ENCODE measurements around the gene ZNF846. TPM values are rescaled to one million over a fixed set of nuclear protein-coding genes. Genes with fewer than 3 reads are reported as not detected.
A peak's percentile ranks its signal among the peaks of the same experiment; 100 is the strongest.

ZNF846 gene
- total RNA-seq, 1 experiment from 2014 or later = 10.2 TPM

DNA sequence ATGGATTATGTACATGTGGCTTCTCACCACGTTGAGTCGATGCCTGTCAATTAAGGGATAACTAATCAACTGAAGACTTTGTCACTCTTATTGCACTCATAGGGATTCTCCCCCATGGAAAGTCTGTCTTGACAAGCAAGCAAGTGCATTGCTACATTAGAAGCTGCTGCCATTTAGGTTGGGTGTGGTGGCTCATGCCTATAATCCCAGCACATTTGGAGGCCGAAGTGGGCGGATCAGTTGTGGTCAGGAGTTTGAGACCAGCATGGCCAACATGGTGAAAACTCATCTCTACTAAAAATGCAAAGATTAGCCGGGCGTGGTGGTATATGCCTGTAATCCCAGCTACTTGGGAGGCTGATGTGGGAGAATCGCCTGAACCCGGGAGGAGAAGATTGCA is 18.3 kb upstream of the ZNF846 start:
- Histone ChIP-seq H3K36me3 (ENCODE audit: control insufficient read depth, insufficient read depth, low read length) (no peaks in the 10 kb centered on the region), H3K4me3 (ENCODE audit: low read depth in 2 of 2, low read length in 2 of 2) (no peak overlapping the region), H3K27ac (ENCODE audit: low read length) (no peak overlapping the region), H3K27me3 (ENCODE audit: control insufficient read depth, insufficient read depth, low read length) (no peaks in the 10 kb centered on the region), H3K9me3 (ENCODE audit: control insufficient read depth, insufficient read depth, low read depth, low read length) (no peaks in the 10 kb centered on the region), H3K4me1 (ENCODE audit: control insufficient read depth, insufficient read depth, low read length) (peaks cover 7% of the 10 kb centered on the region; the same call in 1 of the 2 replicates)
- TF ChIP-seq SIN3A (IDR thresholded peaks at IDR 0.05; ENCODE audit: borderline replicate concordance, insufficient read depth, low read depth, low read length) (no peak), TCF7L2 (IDR thresholded peaks at IDR 0.05; ENCODE audit: low read depth, low read length) (no peak), POLR2AphosphoS5 (IDR thresholded peaks at IDR 0.05; ENCODE audit: low read depth, low read length) (no peak)
- TF ChIP-seq, protein P1, sequence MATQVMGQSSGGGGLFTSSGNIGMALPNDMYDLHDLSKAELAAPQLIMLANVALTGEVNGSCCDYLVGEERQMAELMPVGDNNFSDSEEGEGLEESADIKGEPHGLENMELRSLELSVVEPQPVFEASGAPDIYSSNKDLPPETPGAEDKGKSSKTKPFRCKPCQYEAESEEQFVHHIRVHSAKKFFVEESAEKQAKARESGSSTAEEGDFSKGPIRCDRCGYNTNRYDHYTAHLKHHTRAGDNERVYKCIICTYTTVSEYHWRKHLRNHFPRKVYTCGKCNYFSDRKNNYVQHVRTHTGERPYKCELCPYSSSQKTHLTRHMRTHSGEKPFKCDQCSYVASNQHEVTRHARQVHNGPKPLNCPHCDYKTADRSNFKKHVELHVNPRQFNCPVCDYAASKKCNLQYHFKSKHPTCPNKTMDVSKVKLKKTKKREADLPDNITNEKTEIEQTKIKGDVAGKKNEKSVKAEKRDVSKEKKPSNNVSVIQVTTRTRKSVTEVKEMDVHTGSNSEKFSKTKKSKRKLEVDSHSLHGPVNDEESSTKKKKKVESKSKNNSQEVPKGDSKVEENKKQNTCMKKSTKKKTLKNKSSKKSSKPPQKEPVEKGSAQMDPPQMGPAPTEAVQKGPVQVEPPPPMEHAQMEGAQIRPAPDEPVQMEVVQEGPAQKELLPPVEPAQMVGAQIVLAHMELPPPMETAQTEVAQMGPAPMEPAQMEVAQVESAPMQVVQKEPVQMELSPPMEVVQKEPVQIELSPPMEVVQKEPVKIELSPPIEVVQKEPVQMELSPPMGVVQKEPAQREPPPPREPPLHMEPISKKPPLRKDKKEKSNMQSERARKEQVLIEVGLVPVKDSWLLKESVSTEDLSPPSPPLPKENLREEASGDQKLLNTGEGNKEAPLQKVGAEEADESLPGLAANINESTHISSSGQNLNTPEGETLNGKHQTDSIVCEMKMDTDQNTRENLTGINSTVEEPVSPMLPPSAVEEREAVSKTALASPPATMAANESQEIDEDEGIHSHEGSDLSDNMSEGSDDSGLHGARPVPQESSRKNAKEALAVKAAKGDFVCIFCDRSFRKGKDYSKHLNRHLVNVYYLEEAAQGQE (IDR thresholded peaks at IDR 0.05; ENCODE audit: insufficient read depth in 1 of 2, low read depth in 2 of 2, low read length in 1 of 2) = no peak
- TF ChIP-seq, protein P2, sequence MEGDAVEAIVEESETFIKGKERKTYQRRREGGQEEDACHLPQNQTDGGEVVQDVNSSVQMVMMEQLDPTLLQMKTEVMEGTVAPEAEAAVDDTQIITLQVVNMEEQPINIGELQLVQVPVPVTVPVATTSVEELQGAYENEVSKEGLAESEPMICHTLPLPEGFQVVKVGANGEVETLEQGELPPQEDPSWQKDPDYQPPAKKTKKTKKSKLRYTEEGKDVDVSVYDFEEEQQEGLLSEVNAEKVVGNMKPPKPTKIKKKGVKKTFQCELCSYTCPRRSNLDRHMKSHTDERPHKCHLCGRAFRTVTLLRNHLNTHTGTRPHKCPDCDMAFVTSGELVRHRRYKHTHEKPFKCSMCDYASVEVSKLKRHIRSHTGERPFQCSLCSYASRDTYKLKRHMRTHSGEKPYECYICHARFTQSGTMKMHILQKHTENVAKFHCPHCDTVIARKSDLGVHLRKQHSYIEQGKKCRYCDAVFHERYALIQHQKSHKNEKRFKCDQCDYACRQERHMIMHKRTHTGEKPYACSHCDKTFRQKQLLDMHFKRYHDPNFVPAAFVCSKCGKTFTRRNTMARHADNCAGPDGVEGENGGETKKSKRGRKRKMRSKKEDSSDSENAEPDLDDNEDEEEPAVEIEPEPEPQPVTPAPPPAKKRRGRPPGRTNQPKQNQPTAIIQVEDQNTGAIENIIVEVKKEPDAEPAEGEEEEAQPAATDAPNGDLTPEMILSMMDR (IDR thresholded peaks at IDR 0.05) = no peak
- in situ Hi-C loops (cut with HindIII; ENCODE audit: low pct_unique_long_range_greater_than_20kb, low sequenced_read_pairs) = no loop called here
- no TSS peak for BruUV-seq (replicated peaks)
- DNase-seq (ENCODE audit: low read depth, low spot score) (no peak), ATAC-seq (no peak)
- intact Hi-C loops (cut with micrococcal nuclease; ENCODE audit: unreplicated experiment) = no loop called here
- POLR2A ChIA-PET = no interaction called here
- CTCF ChIA-PET = no interaction called here

DNA sequence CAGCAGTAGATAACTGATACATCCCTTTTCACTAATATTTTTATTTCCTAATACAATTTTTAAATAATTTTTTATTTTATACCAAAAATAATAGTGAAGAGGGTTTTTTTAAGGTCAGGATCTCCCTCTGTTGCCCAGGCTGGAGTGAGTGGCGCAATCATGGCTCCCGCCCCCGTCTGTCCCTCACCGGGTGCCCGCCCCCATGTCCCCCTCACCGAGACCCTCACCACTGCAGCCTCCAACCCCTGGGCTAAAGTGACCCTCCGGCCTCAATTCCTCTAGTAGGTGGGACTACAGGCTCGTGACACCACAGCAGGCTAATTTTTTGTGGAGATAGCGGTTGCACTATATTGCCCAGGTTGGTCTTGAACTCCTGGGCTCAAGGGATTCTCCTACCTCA is 17.8 kb upstream of the ZNF846 start:
- Histone ChIP-seq H3K27ac (ENCODE audit: low read length) (peak overlapping the region; percentile 82), H3K9me3 (ENCODE audit: control insufficient read depth, insufficient read depth, low read depth, low read length) (no peaks in the 10 kb centered on the region), H3K36me3 (ENCODE audit: control insufficient read depth, insufficient read depth, low read length) (no peaks in the 10 kb centered on the region), H3K27me3 (ENCODE audit: control insufficient read depth, insufficient read depth, low read length) (no peaks in the 10 kb centered on the region), H3K4me3 (ENCODE audit: low read depth in 2 of 2, low read length in 2 of 2) (peak overlapping the region; percentile 61 to 66), H3K4me1 (ENCODE audit: control insufficient read depth, insufficient read depth, low read length) (peaks cover 7% of the 10 kb centered on the region; the same call in 1 of the 2 replicates)
- DNase-seq (ENCODE audit: low read depth, low spot score) = no peak
- in situ Hi-C loops (cut with HindIII; ENCODE audit: low pct_unique_long_range_greater_than_20kb, low sequenced_read_pairs) (no loop called here), intact Hi-C loops (cut with micrococcal nuclease; ENCODE audit: unreplicated experiment) (no loop called here)
- ChIA-PET CTCF (no interaction called here), POLR2A (no interaction called here)
- no peak for ATAC-seq
- BruUV-seq (replicated peaks) = no TSS peak
- TF ChIP-seq SIN3A (IDR thresholded peaks at IDR 0.05; ENCODE audit: borderline replicate concordance, insufficient read depth, low read depth, low read length) (no peak), POLR2AphosphoS5 (IDR thresholded peaks at IDR 0.05; ENCODE audit: low read depth, low read length) (no peak), TCF7L2 (IDR thresholded peaks at IDR 0.05; ENCODE audit: low read depth, low read length) (no peak)
- TF ChIP-seq, protein P1 (IDR thresholded peaks at IDR 0.05; ENCODE audit: insufficient read depth in 1 of 2, low read depth in 2 of 2, low read length in 1 of 2) = no peak
- TF ChIP-seq, protein P2 (IDR thresholded peaks at IDR 0.05) = no peak

Measured in Panc1 (cell line).